CD4-positive, alpha-beta T cell treated with Interleukin-21 for 1 hour (primary cell): ENCODE results near the gene NRAS.

Source experiments
- DNase-seq: peaks from one replicate; pipeline ENCODE4 v3.0.0-alpha.2; 2020

NRAS gene

DNA sequence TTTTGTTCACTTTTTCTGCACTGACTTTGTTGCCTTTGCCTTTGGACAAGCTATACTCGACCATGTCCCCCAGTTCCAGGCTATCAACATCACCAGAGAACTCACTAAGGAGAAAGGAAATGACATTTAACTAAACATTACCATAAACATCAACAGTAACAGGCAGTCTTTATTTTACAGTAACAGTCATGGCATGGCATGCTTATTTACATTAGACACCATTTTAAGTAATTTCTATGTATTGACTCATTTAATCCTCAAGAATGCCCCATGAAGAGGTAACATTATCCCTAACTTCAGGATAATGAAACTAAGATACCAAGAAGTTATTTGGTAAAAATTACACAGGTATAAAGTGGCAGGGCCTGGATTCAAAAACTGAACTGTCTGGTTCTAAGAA is 8.7 kb upstream of the NRAS start:
- DNase-seq: no peak

DNA sequence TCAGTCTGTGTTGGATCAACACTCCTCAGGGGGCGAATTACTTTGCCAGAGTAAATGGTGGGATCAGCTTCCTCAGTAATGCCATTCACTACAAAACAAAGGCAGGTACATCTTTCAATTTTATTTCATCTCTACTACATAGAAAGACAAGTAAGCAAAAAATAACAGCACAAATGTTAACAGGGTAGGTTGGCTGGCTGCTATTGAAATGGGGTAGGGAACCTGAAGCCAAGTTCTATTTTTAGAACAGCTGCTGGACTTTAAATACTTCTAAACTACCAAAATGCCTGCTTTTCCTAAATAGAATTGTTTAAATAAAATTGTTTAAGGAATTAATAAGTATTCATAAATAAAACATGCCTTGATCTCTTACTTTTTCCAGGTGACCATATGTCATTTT is 7.3 kb upstream of the NRAS start:
- no peak for DNase-seq

DNA sequence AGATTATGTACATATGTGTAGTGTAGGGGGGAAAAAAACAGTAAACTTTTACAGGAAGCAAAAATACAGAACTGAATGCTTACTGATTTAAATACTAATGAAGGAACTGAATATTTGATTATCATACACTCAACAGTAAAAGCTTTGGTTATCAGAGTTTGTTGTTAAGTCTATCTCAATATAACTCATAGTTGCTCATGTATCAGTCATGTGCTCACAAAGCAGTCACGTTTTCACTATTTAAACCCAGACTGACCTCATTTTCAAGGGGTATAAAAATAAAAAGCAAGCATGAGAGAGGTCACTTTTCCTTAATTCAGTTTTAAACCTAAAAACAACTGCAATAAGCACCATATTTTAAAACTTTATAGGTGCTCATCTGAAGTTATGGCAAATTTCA is 6.9 kb upstream of the NRAS start:
- DNase-seq: no peak

DNA sequence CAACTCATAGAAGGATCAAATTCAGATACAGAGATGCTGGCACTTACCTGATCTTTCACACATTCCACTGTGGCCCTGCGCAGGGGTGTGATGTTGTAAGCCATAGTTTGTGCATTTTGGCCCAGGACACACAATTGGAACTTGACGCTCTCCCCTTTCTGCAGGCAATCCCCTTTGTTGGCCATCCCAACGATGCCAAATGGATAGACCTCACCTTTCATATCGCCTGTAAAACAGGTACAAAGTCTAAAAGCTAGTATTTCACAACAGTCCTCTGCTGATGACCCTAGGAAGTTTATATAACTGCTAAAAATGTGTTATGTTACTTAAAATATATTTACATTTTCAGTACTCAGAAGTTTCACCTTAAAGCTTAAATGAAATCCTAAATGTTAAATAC is 3.9 kb upstream of the NRAS start:
- DNase-seq: no peak

DNA sequence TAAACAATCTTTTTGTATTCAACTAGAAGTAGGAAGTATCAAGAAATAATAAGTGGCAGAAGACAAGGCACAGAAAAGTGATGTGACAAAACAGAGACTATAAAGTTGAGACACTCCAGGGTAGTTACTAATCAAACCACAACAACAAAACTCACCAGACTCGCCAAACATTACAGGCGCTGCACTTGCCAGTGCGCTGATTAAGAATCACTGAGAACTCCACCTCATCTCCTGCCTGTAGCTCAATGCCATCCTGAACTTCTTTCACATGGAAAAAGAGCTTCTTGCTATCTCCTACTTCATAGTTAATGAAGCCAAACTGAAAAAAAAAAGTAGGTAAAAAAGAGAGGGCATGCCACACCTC is 2.8 kb upstream of the NRAS start:
- no peak for DNase-seq

DNA sequence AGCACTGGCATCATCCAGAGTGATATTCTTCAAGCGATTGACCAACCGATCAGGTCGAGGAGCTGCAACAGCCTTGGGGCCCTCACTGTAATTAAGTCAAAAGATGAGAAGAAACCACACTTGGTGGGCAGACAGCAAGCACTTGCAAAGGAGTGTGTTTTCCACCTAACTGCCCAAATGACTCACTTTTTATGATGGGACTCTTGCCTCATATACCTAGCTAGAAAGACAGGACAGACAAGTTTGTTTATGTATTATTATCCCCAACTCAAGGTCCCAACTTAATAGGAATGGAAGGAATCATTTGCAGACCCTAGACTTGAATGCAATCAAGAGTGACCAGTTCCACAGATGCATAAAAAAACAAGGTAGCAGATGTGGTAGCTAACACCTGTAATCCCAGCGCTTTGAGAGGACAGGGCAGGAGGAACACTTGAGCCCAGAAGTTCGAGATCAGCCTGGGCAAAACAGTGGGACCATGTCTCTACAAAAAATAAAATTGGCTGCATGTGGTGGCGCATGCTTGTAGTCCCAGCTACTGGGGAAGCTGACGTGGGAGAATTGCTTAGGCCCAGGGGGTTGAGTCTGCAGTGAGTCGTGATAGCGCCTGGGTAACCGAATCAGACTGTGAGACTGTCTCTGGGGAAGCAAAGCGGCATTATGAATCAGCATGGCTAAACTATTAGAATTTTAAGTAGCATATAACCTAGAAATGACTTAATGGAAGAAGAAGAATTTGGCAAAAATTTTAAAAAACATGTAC is 2.3 kb upstream of the NRAS start:
- no peak for DNase-seq

DNA sequence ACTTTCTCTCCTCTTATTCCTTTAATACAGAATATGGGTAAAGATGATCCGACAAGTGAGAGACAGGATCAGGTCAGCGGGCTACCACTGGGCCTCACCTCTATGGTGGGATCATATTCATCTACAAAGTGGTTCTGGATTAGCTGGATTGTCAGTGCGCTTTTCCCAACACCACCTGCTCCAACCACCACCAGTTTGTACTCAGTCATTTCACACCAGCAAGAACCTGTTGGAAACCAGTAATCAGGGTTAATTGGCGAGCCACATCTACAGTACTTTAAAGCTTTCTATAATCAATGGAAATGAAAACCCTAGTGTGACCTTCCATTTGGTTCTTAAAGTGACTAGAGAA is 643 bp downstream of the NRAS start:
- DNase-seq: no peak

DNA sequence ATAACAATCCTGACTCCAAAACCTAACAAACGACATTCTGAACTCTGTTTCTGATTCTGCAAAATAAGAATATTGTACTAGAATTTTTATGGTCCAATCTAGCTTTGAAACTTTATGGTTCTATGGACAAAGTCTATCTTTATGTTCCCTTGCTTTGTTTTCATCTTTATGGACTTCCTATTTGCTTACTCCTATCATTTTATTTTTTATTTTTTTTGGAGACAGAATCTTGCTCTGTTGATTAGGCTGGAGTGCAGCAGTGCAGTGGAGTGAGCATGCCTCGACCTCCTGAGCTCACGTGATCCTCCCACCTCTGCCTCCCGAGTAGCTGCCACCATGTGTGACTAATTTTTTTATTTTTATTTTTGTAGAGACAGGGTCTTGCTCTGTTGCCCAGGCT is 3.6 kb downstream of the NRAS start:
- DNase-seq: no peak

DNA sequence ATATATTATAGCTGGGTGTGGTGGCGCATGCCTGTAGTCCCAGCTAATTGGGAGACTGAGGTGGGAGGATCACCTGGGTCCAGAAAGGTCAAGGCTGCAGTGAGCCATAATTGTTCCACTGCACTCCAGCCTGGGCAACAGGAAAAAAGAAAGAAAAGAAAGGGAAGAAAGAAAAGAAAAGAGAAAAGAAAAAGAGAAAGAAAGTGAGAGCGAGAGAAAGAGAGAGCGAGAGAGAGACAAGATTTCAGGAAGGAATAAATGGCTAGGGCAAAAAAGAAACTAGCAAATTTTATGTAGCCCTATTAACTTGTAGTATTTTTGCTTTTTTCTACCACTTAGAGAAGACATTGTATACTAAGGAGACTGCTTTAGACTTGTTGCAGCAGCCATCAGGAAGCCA is 6.2 kb downstream of the NRAS start:
- DNase-seq: no peak

DNA sequence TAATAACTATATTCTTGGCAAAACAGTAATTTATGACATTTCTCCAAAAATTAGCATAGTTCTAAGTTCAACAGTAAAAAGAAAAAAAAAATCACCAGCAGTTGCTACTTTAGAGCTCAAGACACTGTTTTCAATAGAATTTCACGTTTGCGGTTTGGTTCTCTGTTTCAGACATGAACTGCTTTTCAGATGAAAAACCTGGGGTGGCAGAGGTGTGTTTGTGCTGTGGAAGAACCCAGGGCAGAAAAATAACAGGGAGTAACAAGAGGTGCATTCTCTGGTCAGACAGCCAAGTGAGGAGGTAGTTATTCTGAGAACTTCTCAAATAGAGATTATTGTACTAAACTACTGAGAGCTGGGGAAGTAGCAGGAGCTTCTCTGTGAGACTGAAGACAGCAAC is 9.0 kb downstream of the NRAS start:
- no peak for DNase-seq

DNA sequence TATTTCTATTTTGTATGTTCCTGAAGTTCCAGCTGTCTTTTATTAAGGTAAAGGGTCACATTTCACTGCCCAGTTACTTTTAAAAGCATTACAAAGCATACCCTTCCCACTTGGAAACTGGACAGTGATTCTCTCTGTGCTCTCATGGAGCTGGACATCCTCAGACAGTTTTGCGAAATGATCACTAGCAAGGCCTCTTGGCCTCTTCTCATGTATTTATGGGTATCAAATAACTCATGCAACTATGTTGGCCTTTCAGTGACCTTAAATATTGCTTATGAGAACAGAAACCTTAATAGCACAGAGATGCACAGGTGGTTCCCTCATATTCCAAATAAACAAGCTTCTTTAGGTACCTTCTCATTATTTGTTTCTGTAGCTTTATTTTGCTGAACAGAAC is 13.3 kb downstream of the NRAS start:
- DNase-seq: no peak

DNA sequence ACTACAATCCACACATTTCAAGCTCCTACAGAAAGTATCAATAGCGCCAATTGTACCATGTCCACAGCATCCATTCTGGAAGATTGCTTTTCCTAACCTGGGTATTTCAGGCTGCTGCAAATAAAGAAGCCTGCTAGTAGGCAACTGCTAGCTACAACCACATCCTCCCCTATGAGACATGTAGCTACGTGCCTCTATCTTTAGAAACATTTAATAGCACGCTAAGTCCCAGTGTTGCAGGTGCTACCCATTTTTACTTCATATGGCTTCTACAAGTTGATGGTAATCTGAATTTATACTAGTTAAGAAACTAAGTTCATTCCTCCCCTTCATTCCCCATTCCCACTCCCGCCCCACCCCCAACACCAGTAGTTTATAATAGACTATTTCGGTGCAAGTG is 13.8 kb downstream of the NRAS start:
- DNase-seq: no peak

DNA sequence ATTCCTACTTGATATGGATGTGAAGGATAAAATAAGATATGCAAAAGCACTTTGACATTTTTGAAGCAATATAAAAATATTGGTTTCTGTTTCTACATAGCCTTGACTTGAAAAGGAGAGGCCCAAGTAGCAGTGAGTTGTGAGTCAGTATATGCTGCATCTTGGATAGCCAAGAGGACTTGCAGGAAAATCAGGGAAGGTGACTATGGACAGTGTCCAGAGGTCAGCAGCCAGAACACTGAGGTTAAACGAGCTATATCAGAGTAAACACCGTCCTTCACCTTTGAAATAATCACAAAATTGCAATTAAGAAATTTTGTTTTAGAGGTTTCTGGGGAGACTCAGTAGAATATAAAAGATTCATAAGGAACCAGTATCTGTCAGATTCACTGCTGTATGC is 14.6 kb downstream of the NRAS start:
- no peak for DNase-seq

DNA sequence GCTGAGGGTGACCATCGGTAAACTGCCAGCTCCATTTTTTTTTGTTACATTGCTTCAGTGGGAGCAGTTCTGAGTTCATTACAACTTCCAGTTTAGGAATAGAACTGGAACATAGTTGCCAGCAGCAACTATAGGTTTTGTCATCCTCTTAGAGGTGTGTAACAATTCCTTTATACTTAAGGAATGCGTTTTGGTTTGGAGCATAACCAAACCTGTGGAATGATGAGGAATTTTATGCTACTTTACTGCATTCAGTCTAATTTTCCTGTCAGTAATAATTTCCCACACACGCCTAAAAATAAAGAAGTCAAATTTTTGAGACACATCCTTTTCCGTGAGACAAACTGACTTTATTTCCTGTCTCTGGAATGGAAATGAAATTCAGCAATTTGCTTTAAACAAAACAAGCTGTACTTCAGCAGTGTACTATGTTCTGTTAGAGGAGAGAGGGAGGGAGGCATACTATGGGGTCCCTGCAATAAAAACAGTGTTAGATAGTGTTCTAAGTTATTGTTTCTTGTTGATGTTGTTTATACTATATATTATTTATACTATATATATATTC is 16.5 kb downstream of the NRAS start:
- DNase-seq: no peak

DNA sequence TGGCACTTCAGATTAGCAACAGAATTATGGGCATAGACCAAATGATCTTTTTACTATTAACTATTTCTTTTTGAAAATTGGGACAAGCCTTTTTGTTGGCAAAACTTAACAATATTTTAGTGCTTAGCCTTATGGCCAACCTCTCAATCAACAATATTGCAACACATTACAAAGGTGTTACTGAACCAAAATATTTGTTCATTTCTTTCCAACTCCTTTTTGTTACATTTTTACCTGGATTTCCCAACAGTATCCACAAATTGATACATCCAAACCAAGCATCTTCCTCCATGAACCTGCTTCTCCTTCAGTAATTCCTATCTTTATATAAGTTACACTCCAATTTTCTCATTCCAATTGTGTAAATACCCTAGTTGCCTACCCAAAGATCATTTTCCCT is 19.8 kb downstream of the NRAS start:
- no peak for DNase-seq

DNA sequence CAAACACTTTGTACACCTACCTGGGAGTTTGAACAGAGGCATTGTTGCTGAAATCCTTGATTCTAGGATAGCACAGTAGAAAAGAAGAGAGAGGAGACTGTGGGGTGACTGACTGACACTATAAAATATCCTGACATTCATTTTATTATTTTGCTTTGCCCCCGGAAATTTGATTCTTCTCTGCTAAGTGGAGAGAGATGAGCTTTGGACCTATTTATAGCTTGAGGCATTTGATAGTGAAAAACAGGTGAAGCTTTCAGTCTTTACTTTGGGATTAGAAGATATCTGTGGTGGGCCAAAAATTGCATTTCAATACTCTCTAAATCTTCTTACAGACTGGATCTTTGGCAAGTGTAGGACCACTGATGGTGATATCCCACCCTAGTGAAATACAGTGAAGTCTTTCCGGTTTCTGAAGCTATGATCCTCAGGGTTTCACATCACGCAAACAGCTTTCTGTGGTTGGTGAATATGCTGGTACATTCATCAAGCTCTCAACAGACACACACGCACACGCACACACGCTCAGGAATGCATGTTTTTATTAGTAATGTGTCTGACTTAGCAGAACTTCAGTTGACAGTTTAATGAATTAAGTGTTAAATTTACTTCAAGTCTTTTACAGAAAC is 21.0 kb downstream of the NRAS start, which contains the start of gene AMPD1:
Gene AMPD1, minus strand, starts transcription at position 117 of the 629 bp plus-strand sequence. Its CDS starts 75 bp downstream, at position 42.
- no peak for DNase-seq

DNA sequence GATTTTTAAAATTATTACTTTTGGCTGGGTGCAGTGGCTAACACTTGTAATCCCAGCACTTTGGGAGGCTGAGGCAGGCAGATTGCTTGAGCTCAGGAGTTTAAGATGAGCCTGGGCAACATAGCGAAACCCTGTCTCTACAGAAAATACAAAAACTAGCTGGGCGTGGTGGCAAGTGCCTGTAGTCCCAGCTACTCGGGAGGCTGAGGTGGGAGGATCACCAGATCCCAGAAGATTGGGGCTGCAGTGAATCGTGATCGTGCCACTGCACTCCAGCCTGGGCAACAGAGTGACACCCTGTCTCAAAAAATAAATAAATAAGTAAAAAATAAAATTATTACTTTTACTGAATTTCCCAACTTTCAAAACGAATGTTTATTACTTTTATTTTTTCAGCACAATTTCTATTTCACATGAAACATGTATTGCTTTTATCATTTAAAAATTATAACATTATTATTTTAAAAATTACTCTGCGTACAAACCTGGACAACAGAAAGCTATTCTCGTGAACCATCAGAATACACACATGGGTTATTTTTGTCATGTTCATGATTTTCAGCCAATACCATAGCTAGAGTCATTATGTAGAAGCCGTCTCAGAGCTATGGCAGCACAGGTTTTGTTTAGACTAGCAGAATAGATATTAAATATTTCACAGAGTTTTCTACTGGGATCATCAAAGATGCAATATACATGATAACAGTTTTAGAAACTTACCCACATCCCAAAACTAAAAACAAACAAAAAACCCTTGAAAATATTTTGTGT is 21.8 kb downstream of the NRAS start:
- no peak for DNase-seq

DNA sequence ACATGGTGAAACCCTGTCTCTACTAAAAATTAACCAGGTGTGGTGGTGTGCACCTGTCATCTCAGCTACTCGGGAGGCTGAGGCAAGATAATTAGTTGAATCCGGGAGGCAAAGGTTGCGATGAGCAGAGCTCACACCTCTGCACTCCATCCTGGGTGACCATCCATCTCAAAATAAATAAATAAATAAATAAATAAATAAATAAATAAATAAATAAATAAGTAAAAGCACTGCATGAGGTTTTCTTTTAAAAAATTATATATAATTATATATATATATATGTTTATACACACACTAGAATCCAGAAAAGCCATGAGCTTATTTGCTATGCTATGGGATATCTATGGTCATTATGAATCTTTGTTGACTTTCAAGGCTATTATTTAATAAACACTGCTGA is 23.6 kb downstream of the NRAS start:
- DNase-seq: no peak

DNA sequence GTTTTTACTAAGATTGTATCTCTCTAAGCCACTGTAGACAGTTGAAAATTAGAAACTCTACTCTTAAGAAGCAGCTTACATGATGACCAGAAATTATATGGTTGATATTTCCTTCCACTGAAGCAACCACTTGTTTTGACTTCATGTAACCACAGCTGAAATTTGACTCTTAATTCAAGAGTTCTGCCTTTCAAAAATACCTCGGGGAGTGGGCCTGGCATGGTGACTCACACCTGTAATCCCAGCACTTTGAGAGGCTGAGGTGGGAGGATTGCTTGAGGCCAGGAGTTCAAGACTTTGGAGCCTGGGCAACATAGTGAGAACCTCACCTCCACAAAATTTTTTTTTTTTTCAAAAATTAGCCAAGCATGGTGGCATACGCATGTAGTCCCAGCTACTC is 25.5 kb downstream of the NRAS start:
- no peak for DNase-seq

DNA sequence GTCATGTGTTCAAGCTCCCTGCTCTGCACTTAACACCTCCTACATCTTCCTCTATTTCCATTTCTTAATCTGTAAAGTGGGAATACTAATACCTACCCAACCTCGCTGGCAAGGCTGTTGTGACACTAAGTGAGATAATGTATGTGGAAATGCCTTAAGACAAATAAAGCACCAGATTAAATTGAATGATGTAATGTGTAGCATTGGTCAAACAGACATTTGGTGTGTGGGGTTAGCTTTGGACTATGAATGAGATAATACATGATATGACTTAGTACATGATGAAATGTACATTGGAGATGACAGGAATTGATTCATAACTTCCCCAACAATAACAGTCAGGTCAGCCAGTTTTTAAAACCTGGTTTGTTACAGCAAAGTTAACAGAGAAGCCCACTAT is 26.4 kb downstream of the NRAS start:
- no peak for DNase-seq

DNA sequence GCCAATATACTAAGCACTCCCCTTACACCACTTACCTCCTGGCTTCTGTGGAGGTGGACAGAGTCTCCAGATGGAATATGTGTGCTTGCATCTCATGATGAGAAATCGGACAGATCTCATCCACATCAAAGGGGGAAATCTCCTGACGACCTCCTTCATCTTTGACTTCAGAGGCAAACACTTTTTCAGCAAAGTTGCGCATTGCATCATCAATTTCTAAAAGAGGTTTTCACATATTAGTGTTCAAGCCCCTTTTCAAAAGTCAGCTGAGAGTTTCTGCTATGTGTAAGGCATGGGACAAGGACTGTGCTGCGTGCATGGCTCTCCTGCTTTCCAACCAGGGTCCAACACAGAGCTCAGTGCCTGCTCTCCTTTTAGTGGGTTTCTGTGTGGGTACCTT is 28.0 kb downstream of the NRAS start:
- no peak for DNase-seq

DNA sequence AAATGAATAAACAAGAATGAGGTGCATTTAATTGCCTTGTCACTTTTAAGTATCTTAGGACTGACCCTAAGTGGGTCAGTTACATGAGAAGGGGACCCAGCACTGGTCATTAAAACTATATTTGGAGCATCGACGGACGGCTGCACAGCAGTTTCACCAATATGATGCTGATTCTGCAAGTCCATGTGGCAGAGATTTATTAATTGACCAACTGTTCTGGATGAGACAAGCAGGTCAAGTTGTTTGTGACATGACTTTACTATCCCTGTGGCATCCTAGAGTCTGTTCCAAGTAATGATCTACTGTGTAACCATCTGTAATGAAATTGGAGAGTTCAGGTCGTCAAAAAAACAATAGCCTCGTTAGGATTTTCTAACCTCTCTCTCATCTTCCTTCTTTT is 30.7 kb downstream of the NRAS start:
- no peak for DNase-seq

DNA sequence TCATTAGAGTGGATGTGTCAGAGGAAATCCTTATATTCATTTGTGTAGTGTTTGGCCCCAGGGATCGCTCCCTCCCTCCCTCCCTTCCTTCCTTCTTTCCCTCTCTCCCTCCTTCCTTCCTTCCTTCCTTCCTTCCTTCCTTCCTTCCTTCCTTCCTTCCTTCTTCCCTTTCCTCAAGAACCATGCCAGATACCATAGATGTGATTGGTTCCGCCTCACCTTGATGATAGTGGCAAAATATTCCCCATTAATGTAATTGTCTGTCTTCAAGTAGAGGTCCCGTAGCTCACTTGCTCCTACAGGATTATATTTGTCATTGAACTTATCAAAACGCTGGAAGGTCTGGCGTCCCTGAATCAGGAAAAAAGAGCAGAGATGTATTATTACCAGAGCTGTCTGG is 38.9 kb downstream of the NRAS start:
- DNase-seq: no peak

DNA sequence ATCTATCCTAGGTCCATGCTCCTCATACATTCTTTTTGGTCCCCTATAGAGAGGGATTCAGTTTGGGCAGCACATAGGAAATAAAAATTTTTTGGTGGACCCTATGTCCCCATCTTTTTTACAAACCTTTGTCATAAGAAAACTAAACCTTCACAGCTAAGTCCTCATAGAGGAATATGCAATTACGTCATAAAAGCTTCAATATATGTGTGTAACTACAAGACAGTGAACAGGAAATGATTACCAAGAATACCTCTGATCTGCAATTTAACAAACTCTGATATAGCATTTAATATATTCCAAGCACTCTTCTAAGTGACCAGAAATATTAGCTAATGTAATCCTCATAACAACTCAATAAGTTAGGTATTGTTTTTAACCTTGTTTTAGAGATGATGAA is 40.5 kb downstream of the NRAS start:
- no peak for DNase-seq
